Gastrocnemius medialis (tissue), 4 donors: Measurements from ENCODE around the gene KANSL1L.

Source experiments
- POLR2A ChIP-seq, 2 donors: fragments of 450-650 bp; IDR thresholded peaks; one replicate each; pipeline ENCODE4 v1.6.1; 2017; ENCODE audit warnings: antibody characterized with exemption in 2 of 2, mild to moderate bottlenecking in 2 of 2, moderate library complexity in 2 of 2
- TF ChIP-seq, protein P1 (sequence below), 5 experiments: fragments of 450-650 bp in 3 of 5; fragments of 200-600 bp in 2 of 5; sonication (generic) in 2 of 5; IDR thresholded peaks in 4 of 5; conservative IDR thresholded peaks in 1 of 5; 1 replicate in 4 of 5; 2 replicates in 1 of 5; pipeline ENCODE4 v1.5.1; 2016 to 2019; ENCODE audit warnings: antibody characterized with exemption in 5 of 5, mild to moderate bottlenecking in 3 of 5, moderate library complexity in 3 of 5

GRCh38 chr2:210004881-210005280, 166.3 kb downstream of the KANSL1L start:
- no peak for TF ChIP-seq POLR2A (IDR thresholded peaks at IDR 0.05)
- TF ChIP-seq, protein P1, sequence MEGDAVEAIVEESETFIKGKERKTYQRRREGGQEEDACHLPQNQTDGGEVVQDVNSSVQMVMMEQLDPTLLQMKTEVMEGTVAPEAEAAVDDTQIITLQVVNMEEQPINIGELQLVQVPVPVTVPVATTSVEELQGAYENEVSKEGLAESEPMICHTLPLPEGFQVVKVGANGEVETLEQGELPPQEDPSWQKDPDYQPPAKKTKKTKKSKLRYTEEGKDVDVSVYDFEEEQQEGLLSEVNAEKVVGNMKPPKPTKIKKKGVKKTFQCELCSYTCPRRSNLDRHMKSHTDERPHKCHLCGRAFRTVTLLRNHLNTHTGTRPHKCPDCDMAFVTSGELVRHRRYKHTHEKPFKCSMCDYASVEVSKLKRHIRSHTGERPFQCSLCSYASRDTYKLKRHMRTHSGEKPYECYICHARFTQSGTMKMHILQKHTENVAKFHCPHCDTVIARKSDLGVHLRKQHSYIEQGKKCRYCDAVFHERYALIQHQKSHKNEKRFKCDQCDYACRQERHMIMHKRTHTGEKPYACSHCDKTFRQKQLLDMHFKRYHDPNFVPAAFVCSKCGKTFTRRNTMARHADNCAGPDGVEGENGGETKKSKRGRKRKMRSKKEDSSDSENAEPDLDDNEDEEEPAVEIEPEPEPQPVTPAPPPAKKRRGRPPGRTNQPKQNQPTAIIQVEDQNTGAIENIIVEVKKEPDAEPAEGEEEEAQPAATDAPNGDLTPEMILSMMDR (IDR thresholded peaks at IDR 0.05 in 4 of 5, conservative IDR thresholded peaks at IDR 0.05 in 1 of 5), result no peak
